GM12874 (cell line): Measurements from ENCODE around the gene VPS8.

ENCODE experiments used
- CTCF ChIP-seq: IDR thresholded peaks from 2 replicates; pipeline ENCODE4 v1.5.1; 2011; ENCODE audit warnings: low read depth, mild to moderate bottlenecking, control low read depth, low read length, moderate library complexity; ENCODE audit not compliant: insufficient read depth

Gene VPS8

GRCh38 chr3:184769382-184770170, 42.4 kb upstream of the VPS8 start:
- TF ChIP-seq CTCF: no peak

GRCh38 chr3:184770541-184770940, 41.4 kb upstream of the VPS8 start:
- no peak for TF ChIP-seq CTCF

GRCh38 chr3:184771301-184772127, 40.5 kb upstream of the VPS8 start:
- TF ChIP-seq CTCF: no peak

- TF ChIP-seq CTCF: no peak
Observed at GRCh38 chr3:184772667-184773272, 39.2 kb upstream of the VPS8 start.

- TF ChIP-seq CTCF: no peak
Observed at GRCh38 chr3:184773283-184774186, 38.4 kb upstream of the VPS8 start.

GRCh38 chr3:184776916-184777315, 35.0 kb upstream of the VPS8 start:
- no peak for TF ChIP-seq CTCF
